ENCODE results near the gene CHTOP.

CHTOP gene

GRCh38 chr1:153613406-153613805 lies 20.5 kb upstream of the CHTOP start:
- no peak for DNase-seq

GRCh38 chr1:153614189-153614900 lies 19.5 kb upstream of the CHTOP start:
- DNase-seq: no peak

DNA sequence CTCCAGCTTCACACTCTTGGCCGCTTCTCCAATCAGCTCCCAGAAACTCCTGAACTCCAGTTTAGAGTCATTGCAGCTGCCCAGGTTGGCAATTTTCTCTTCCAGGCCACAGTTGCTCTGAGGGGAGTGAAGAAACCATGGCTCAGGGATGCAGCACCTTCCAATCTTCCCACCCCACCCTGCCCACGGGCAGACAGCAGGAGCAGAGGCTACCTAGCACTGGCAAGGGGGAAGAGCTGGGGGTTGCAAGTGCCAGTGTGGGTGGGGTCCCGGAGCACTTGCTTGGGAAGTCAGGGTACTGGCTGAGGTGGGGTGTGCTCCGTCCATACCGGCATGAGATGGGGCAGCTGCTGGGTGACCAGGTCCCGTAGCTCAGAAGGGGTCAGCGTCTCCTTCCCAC lies 19.0 kb upstream of the CHTOP start:
- no peak for DNase-seq

GRCh38 chr1:153615406-153615805 lies 18.5 kb upstream of the CHTOP start:
- no peak for DNase-seq

- DNase-seq: no peak
Measured at GRCh38 chr1:153616144-153616916, 17.5 kb upstream of the CHTOP start, which contains the start of gene S100A14. Gene S100A14 (minus strand): TSS chr1:153616325. CDS start chr1:153615858, 467 bp downstream.

GRCh38 chr1:153616917-153617311 lies 17.0 kb upstream of the CHTOP start:
- no peak for DNase-seq

DNA sequence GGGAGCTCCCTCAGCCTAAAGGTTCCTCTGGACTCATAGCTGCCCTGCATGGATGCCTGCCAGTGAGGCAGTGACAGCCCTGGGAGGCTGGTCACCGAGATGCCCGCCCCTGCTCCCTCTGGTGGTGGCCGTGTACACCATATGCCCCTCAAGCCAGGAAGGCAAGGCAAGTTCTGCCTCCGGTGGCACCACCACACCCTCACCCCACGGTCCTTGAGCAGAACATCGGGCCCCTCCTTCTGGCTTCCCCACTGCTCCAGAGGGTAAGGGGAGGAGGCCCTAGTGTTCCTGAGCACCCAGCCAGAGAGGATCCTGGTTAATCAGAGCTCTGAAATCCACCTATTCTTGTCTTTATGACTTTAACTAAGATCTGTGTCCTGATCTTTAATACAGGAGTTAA lies 16.2 kb upstream of the CHTOP start:
- no peak for DNase-seq

- DNase-seq: no peak
Measured at GRCh38 chr1:153619171-153619570, 14.7 kb upstream of the CHTOP start.

- DNase-seq: no peak
Measured at GRCh38 chr1:153623101-153623500, 10.8 kb upstream of the CHTOP start.

DNA sequence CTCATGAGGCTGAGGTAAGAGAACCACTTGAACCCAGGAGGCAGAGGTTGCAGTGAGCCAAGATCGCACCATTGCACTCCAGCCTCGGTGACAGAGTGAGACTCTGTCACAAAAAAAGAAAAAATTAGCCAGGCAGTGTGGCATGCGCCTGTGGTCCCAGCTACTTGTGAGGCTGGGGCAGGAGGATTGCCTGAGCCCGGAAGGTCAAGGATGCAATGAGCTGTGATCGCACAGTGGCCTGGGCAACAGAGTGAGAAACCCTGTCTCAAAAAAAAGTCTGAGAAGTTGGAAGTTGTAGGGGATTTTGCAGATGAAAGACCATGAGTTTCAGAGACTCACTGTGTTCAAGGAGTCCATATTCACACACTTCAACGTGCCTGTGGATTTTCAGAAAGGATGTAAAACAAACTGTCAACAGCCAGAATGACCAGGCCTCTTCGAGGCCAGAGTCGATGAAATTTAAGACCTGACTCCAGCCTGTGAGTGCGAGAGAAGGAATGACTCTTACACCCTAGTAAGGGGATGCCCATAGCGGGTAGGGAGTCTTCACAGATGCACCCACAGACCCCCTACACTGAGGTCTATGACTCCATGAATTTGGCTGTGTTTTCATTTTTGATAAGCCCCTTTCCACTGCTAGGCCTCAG lies 8.8 kb upstream of the CHTOP start:
- no peak for DNase-seq

DNA sequence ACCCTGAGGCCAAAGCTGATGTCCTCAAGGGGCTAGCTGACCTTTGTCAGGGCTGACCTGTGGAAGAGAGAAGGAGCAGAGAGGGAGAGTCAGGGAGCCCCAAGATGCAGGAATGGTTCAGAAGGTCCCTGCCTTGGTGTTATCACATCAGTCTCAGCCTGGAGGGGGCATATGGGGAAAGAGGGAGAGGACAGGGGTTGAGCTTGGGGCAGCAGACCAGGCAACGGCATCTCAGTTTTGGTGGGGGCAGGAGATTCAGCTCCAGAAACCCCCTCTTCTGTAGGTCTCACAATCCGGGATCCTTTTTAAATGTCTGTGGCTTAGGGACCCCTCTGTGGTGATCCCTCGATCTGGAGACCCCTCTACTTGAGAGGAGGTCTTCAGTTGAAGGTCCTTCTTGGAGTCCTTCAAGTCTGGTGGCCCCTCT lies 7.4 kb upstream of the CHTOP start:
- no peak for DNase-seq

DNA sequence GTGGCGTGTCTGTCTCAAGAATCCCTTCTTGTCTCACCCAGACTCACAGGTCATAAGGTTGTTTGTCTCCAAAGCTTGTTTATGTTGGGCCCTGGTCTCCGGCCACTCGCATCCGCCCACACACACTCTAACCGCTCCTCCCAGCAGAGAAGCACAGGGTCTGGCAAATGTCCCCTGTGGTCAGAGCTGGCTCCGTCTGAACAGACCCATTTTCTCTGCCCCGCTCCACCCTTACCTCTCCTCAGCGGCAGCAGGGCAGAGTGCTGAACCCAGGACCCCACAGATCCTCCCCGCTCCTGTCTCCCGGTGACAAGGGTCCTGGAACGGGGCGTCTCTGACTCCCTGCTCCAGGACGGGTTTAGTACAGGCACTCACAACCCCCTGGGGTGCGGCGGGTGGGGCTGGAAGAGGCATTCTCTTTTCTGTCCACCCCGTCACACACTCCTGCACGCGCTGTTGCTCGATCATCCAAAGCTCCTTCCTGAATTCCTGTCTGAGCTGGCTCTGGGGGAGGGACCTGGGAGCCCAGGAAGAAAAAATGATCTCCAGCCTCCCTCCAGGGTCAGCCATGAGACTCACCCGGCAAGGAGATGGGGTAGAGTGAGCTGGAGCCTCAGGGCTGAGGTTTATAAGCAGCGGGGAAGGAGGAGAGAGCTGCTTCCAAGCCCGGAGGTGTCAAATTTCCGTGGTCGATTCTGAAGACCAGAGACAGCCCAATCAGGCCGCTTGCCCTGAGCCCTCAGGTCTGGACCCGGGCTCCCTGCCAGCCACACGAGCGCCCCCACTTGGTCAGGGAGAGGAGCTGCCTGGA lies 6.8 kb upstream of the CHTOP start, which contains the start of gene S100A13:
TSS of gene S100A13 (minus strand) at position 602 of the 811 bp plus-strand sequence. CDS start 1,033 bp downstream, outside the sequence.
- DNase-seq: no peak

GRCh38 chr1:153627715-153628626 lies 5.9 kb upstream of the CHTOP start, which contains the start of gene S100A1:
Gene S100A1 (plus strand): TSS chr1:153628434. CDS start chr1:153630522, 2,088 bp downstream.
- DNase-seq: no peak

DNA sequence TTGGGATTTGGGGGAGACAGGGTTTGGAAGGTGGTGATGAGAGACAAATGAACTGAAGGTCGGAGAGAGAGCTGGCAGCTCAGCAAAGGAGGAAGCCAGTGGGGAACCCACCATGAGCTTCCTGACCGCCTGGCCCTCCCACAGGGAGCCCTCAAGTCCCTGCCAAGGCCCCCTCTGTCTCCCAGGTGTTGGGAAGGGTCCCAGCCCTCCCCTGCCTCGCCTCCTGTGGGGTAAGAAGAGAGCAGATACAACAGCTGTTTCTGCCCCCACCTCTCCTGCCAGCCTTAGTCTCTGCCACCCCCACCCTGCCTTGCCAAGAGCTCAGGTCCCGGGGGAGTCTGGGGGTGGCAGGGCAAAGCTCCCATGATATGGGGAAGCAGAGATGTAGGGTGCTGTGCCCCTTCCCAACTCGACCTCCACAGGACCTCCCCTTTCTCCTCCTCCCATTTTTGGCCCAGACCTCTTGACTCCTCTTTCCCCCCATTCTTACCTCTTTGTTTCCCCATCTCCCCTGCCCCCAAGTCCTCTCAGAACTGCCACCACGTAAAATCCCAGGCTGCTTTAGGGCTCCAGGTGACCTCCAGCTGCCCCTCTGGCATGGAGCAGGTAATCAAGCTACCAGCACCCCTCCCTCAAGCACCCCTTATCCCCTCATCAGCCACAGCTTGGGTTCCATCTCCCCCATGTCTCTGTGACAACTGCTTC lies 5.1 kb upstream of the CHTOP start:
- DNase-seq: no peak

DNA sequence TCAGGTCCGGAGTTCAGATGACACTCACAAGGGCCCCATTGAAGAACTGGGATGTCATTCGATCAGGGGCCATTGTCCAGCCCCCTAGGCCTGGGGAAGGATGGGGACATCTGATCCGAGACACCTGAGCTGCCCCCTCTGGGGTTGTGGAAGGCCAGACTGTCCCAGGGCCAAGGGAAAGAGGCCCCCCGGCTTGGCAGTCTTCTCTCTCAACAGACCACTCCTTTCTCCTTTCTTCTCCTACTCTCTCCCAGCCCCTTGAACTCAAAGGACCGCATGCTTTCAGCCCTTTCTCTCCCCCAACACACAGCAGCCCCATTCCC lies 4.6 kb upstream of the CHTOP start:
- DNase-seq: no peak

DNA sequence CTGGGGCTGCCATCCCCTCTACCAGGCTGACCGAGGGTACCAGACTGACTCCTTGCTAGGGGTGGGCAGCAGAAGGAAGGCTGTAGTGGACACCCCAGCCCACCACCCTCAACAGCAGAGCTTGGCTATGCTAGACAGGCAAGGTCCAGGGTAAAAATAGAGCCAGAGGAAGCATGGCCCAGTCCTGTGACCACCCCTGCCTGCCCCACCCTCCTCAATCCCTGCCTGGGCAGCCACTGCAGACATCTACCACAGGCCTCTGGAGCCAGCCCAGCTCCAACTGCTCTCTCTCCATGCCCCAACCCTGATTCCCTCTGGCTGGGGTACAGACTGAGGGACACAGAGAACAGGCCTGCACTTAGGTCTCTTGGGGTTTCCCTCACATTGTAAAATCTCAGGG lies 3.9 kb upstream of the CHTOP start:
- no peak for DNase-seq

DNA sequence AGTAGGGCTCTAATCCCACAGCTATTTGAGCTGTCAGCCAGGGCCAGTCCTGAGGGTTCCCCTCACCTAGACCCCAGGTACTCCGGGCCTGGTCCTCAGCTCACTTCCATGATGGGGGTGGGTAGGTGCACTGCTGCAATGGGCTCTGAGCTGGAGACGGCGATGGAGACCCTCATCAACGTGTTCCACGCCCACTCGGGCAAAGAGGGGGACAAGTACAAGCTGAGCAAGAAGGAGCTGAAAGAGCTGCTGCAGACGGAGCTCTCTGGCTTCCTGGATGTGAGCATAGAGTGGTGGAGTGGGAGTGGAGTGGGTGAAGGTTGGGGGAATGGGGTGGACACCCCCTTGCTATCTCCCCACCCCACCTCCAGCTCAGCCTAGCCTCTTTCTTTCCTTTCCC lies 3.5 kb upstream of the CHTOP start:
- no peak for DNase-seq

DNA sequence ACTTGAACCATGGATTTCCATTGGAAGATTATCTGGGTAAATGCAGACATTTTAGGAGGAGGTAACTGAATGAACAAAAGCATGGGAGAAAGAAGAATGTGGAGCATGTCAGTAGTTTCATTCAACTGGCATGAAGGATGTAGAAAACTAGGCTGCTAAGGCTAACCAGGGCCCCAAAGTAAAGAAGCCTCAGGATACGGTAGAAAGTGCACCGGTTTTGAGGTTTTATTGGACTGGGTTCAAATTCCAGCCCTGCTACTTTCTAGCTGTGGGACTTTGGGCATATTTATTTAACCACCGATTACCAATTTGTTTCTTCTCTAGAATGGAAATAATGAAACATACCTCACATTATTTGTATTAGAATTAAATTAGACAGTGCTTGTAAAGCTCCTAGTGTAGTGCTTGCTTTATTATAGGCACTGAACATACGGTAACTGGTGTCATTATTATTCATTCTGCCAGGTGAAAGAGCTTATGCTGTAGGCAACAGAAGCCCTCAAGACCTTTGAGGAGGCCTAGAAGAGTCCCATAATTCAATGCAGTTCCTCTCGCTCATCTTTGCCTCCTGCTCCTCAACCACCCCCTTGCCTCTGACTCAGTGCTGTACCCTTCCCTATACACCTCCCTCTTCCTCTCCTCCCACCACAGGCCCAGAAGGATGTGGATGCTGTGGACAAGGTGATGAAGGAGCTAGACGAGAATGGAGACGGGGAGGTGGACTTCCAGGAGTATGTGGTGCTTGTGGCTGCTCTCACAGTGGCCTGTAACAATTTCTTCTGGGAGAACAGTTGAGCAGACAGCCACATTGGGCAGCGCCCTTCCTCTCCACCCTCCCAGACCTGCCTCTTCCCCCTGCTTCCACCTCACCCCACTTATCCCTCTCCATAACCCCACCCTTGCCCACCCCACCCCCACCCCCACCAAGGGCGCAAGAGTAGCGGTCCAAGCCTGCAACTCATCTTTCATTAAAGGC lies 2.5 kb upstream of the CHTOP start:
- no peak for DNase-seq

- DNase-seq: no peak
Measured at GRCh38 chr1:153633161-153633753, 609 bp upstream of the CHTOP start.
